H1 (cell line): ENCODE results near the gene MOG. TPM values are rescaled to one million over a fixed set of nuclear protein-coding genes. Genes with fewer than 3 reads are reported as not detected.
A peak's percentile ranks its signal among the peaks of the same experiment; 100 is the strongest.

Experiments used
- ATF3 ChIP-seq: IDR thresholded peaks from 2 replicates; pipeline ENCODE4 v1.6.1; 2011; ENCODE audit warnings: low read depth, mild to moderate bottlenecking, low read length; ENCODE audit not compliant: insufficient read depth
- BCL11A ChIP-seq, 2 experiments: IDR thresholded peaks; one replicate each; pipeline ENCODE4 v1.6.1; 2011; ENCODE audit warnings: low read depth in 2 of 2, low read length in 2 of 2, mild to moderate bottlenecking in 2 of 2
- CBX8 ChIP-seq: fragments of 300-800, 300-1000 bp; sonication (generic); IDR thresholded peaks from 2 replicates; pipeline ENCODE4 v1.7.1; 2016; ENCODE audit warnings: low read depth, low read length, borderline replicate concordance
- CTCF ChIP-seq, 3 experiments: IDR thresholded peaks; 1 replicate in 2 of 3; 2 replicates in 1 of 3; pipeline versions ENCODE4 v1.5.1 to v1.6.1; 2011; ENCODE audit warnings: low read length in 3 of 3, mild to moderate bottlenecking in 3 of 3, inconsistent platforms in 2 of 3, low read depth in 1 of 3, moderate library complexity in 1 of 3; ENCODE audit not compliant: insufficient read depth in 1 of 3; ENCODE audit errors: control extremely low read depth in 1 of 3
- HDAC2 ChIP-seq, 2 experiments: fragments of 300-600 bp in 1 of 2; sonication (generic) in 1 of 2; IDR thresholded peaks; 2 replicates each; pipeline ENCODE4 v1.6.1; 2011 to 2012; ENCODE audit warnings: low read depth in 2 of 2, low read length in 2 of 2, mild to moderate bottlenecking in 2 of 2, moderate library complexity in 2 of 2, borderline replicate concordance in 1 of 2, inconsistent platforms in 1 of 2
- POU5F1 ChIP-seq: IDR thresholded peaks from 2 replicates; pipeline ENCODE4 v1.6.1; 2011; ENCODE audit warnings: low read depth, mild to moderate bottlenecking, low read length, moderate library complexity
- SUZ12 ChIP-seq: fragments of 200-600 bp; sonication (generic); IDR thresholded peaks from 2 replicates; pipeline ENCODE4 v1.6.1; 2012; ENCODE audit warnings: mild to moderate bottlenecking, inconsistent platforms, low read length, moderate library complexity, mixed read lengths
- TEAD4 ChIP-seq: IDR thresholded peaks from 2 replicates; pipeline ENCODE4 v1.6.1; 2012; ENCODE audit warnings: low read depth, low read length, inconsistent platforms, mixed read lengths
- polyA plus RNA-seq, 7 experiments: library from polyadenylated mRNA; depleted of rRNA in 3 of 7; stranded (reverse) in 5 of 7; unstranded in 2 of 7; fragments of >200 nt in 5 of 7; fragments of 200-250 nt in 2 of 7; gene quantifications; 1 replicate in 5 of 7; 2 replicates in 1 of 7; 4 replicates in 1 of 7; pipeline versions ENCODE4 v1.2.1 to v1.2.3, GENCODE V29; 2011 to 2013; ENCODE audit warnings: missing spikeins in 2 of 7, mixed read lengths in 2 of 7
- total RNA-seq: library from RNA; stranded (reverse); fragmentation: NEBNext Ultra II Directional; extraction: Animal tissue kit (Norgen Biotek cat#: 25700); gene quantifications from 2 replicates; pipeline ENCODE4 v1.2.1, GENCODE V29; 2021

Gene MOG
- total and polyA plus RNA-seq, 2 of the 8 experiments (the other 6 are each of a cell fraction or from before 2014, with no cell fraction given) = 0.17 to 0.86 TPM

GRCh38 chr6:29624520-29624961 is 32.4 kb upstream of the MOG start (continued):
- TF ChIP-seq CTCF (IDR thresholded peaks at IDR 0.05; ENCODE audit: control extremely low read depth in 1 of 3, insufficient read depth in 1 of 3, low read depth in 1 of 3, low read length in 3 of 3) = no peak
- TF ChIP-seq BCL11A (IDR thresholded peaks at IDR 0.05; ENCODE audit: low read depth in 2 of 2, low read length in 2 of 2) = no peak
- no peak for TF ChIP-seq CBX8
- peak; percentile 53 to 69; a peak in 1 of 4 replicates for TF ChIP-seq HDAC2 (IDR thresholded peaks at IDR 0.05; ENCODE audit: borderline replicate concordance in 1 of 2, low read depth in 2 of 2, low read length in 2 of 2)
- TF ChIP-seq TEAD4 = no peak
- TF ChIP-seq ATF3 = no peak
- no peak for TF ChIP-seq POU5F1
- no peak for TF ChIP-seq SUZ12
- TF ChIP-seq, all 59 proteins: peak for 4
